Brain microvascular endothelial cell (primary cell): Measurements from ENCODE around the gene C9orf72.
"Not testable (repeated sequence)": the region's sequence is repeated elsewhere in the genome, so short reads cannot be mapped to it uniquely, and the experiment has no call there.

Experiments used
- DNase-seq: peaks from one replicate; pipeline ENCODE4 v3.0.0-alpha.2; 2020
- H3K27ac ChIP-seq: fragments of 250-450 bp; sonication (Bioruptor Pico); 2 replicates; pipeline ENCODE4 v1.5.1; 2020; ENCODE audit warnings: mild to moderate bottlenecking, moderate library complexity
- H3K27me3 ChIP-seq: fragments of 250-450 bp; sonication (Bioruptor Pico); replicated peaks from 2 replicates; pipeline ENCODE4 v1.5.1; 2020; ENCODE audit warnings: mild to moderate bottlenecking
- H3K36me3 ChIP-seq: fragments of 250-450 bp; sonication (Bioruptor Pico); replicated peaks from 2 replicates; pipeline ENCODE4 v1.5.1; 2020; ENCODE audit warnings: mild to moderate bottlenecking
- H3K4me3 ChIP-seq: 2 replicates; pipeline ENCODE4 v1.5.1; 2011; ENCODE audit warnings: low read depth, mild to moderate bottlenecking, control low read depth, low read length, moderate library complexity
- CTCF ChIP-seq: IDR thresholded peaks from 2 replicates; pipeline ENCODE4 v1.5.1; 2011; ENCODE audit warnings: low read depth, mild to moderate bottlenecking, moderate library complexity, low read length, control low read depth, inconsistent platforms; ENCODE audit errors: missing control alignments
- in situ Hi-C: cut with HindIII; loops from 2 replicates; pipeline ENCODE4 v1.10.0; 2017; ENCODE audit warnings: low sequenced_read_pairs, low pct_ligation_motif_present

The C9orf72 gene

GRCh38 chr9:27572918-27573633, at the start of gene C9orf72:
C9orf72 (minus strand) TSS chr9:27573481; CDS start chr9:27567120, 6,361 bp downstream.
- in situ Hi-C loops: no loop called here
- no peaks in the 10 kb centered on the region for H3K27me3 ChIP-seq
- TF ChIP-seq CTCF: no peak
- H3K27ac ChIP-seq: peak within 1 kb of the TSS; percentile 85
- DNase-seq: peak; percentile 36
- peak within 1 kb of the TSS; percentile 71 for H3K4me3 ChIP-seq
- H3K36me3 ChIP-seq: no peaks in the 10 kb centered on the region

- no peak overlapping the region for H3K4me3 ChIP-seq
- no peaks in the 10 kb centered on the region for H3K36me3 ChIP-seq
- no peak for DNase-seq
- in situ Hi-C loops: no loop called here
- no peak for TF ChIP-seq CTCF
- H3K27me3 ChIP-seq: no peaks in the 10 kb centered on the region
- no peak overlapping the region for H3K27ac ChIP-seq
Measured at GRCh38 chr9:27622693-27623340, 49.5 kb upstream of the C9orf72 start.

- H3K4me3 ChIP-seq: no peak overlapping the region
- no peak overlapping the region for H3K27ac ChIP-seq
- no peaks in the 10 kb centered on the region for H3K27me3 ChIP-seq
- TF ChIP-seq CTCF: no peak
- H3K36me3 ChIP-seq: no peaks in the 10 kb centered on the region
- in situ Hi-C loops: no loop called here
- no peak for DNase-seq
Measured at GRCh38 chr9:27619743-27620142, 46.5 kb upstream of the C9orf72 start.

- TF ChIP-seq CTCF: no peak
- H3K27me3 ChIP-seq: no peaks in the 10 kb centered on the region
- H3K27ac ChIP-seq: no peak overlapping the region
- no peak overlapping the region for H3K4me3 ChIP-seq
- H3K36me3 ChIP-seq: no peaks in the 10 kb centered on the region
- no peak for DNase-seq
- in situ Hi-C loops: no loop called here
Measured at GRCh38 chr9:27618066-27618465, 44.8 kb upstream of the C9orf72 start.

- in situ Hi-C loops: no loop called here
- DNase-seq: no peak
- Histone ChIP-seq H3K4me3 (no peak overlapping the region), H3K27ac (no peak overlapping the region), H3K27me3 (no peaks in the 10 kb centered on the region), H3K36me3 (no peaks in the 10 kb centered on the region)
- TF ChIP-seq CTCF: no peak
Measured at GRCh38 chr9:27614551-27614950, 41.3 kb upstream of the C9orf72 start.

- in situ Hi-C loops, DNase-seq, H3K4me3 ChIP-seq, H3K27me3 ChIP-seq, H3K27ac ChIP-seq, H3K36me3 ChIP-seq: not testable (repeated sequence)
Measured at GRCh38 chr9:27612036-27612435, 38.8 kb upstream of the C9orf72 start.
